ENCODE measurements around the gene NANOS3. TPM values are rescaled to one million over a fixed set of nuclear protein-coding genes. Genes with fewer than 3 reads are reported as not detected.

Gene NANOS3
- total and polyA plus RNA-seq, 2 of the 13 experiments (the other 11 are each of a cell fraction or from before 2014, with no cell fraction given): 0.21 TPM; not detected in 1

- Histone ChIP-seq H3K9me3 (ENCODE audit: low read length) (no peaks in the 10 kb centered on the region), H3K4me3 (replicated peaks in 1 of 3; ENCODE audit: insufficient read depth in 1 of 3, low read depth in 2 of 3, low read length in 3 of 3) (no peak overlapping the region), H3K27ac (ENCODE audit: extremely low read length, insufficient read depth, low read length) (no peak overlapping the region), H3K27me3 (ENCODE audit: control insufficient read depth in 1 of 2, insufficient read depth in 2 of 2, low read length in 2 of 2) (peaks cover 0 to 5% of the 10 kb centered on the region in 2 experiments; a peak in 1 of 5 replicates), H3K4me2 (ENCODE audit: low read depth, low read length) (no peak overlapping the region), H3K4me1 (ENCODE audit: insufficient read depth, low read length) (peaks cover 33% of the 10 kb centered on the region), H4K20me1 (ENCODE audit: insufficient read depth, low read length) (no peaks in the 10 kb centered on the region), H3K9ac (ENCODE audit: insufficient read depth, low read depth, low read length) (no peak overlapping the region), H2AFZ (ENCODE audit: low read length) (no peak overlapping the region), H3K36me3 (replicated peaks in 1 of 2; ENCODE audit: control insufficient read depth in 1 of 2, insufficient read depth in 2 of 2, low read length in 2 of 2) (no peaks in the 10 kb centered on the region), H3K79me2 (ENCODE audit: insufficient read depth, low read length) (no peaks in the 10 kb centered on the region)
- in situ Hi-C loops (cut with HindIII; ENCODE audit: extremely low pct_ligation_motif_present, low pct_unique_long_range_greater_than_20kb): no loop called here
- no TSS peak for BruUV-seq (replicated peaks)
- no peak for TF ChIP-seq MTF1 (CRISPR knock-in tag; IDR thresholded peaks at IDR 0.05)
- no peak for TF ChIP-seq ETS1 (CRISPR knock-in tag; IDR thresholded peaks at IDR 0.05)
- no peak for TF ChIP-seq ZNF326 (CRISPR knock-in tag; IDR thresholded peaks at IDR 0.05; ENCODE audit: borderline replicate concordance)
- no peak for TF ChIP-seq JUN (CRISPR knock-in tag; IDR thresholded peaks at IDR 0.05)
- TF ChIP-seq NBN (conservative IDR thresholded peaks at IDR 0.05): no peak
- no peak for TF ChIP-seq SMYD3 (CRISPR knock-in tag; IDR thresholded peaks at IDR 0.05)
- TF ChIP-seq AHR (CRISPR knock-in tag; IDR thresholded peaks at IDR 0.05): no peak
- no peak for TF ChIP-seq ZNF800 (CRISPR knock-in tag; IDR thresholded peaks at IDR 0.05)
- TF ChIP-seq ZNF790 (CRISPR knock-in tag; IDR thresholded peaks at IDR 0.05; ENCODE audit: borderline replicate concordance): no peak
- no peak for TF ChIP-seq POGZ (CRISPR knock-in tag; IDR thresholded peaks at IDR 0.05)
- intact Hi-C loops (cut with micrococcal nuclease; ENCODE audit: unreplicated experiment): no loop called here
- DNase-seq (ENCODE audit: low spot score): no peak
- 75% methylated on average over 10 of the region's 13 CpGs for WGBS (ENCODE audit: low lambda C conversion rate)
- FAIRE-seq: no peak
- ChIA-PET POLR2A (no interaction called here), CTCF (ENCODE audit: low intra/inter-chr PET ratio, low total read pairs) (no interaction called here)
- no peak for ATAC-seq
Observed at GRCh38 chr19:13869281-13869680, 7.7 kb upstream of the NANOS3 start.

Measured in HepG2 (cell line).